Measurements from ENCODE around the gene IQCH. TPM values are rescaled to one million over a fixed set of nuclear protein-coding genes. Genes with fewer than 3 reads are reported as not detected.

Gene IQCH
- total RNA-seq, 1 experiment from 2014 or later: 2.1 TPM

DNA sequence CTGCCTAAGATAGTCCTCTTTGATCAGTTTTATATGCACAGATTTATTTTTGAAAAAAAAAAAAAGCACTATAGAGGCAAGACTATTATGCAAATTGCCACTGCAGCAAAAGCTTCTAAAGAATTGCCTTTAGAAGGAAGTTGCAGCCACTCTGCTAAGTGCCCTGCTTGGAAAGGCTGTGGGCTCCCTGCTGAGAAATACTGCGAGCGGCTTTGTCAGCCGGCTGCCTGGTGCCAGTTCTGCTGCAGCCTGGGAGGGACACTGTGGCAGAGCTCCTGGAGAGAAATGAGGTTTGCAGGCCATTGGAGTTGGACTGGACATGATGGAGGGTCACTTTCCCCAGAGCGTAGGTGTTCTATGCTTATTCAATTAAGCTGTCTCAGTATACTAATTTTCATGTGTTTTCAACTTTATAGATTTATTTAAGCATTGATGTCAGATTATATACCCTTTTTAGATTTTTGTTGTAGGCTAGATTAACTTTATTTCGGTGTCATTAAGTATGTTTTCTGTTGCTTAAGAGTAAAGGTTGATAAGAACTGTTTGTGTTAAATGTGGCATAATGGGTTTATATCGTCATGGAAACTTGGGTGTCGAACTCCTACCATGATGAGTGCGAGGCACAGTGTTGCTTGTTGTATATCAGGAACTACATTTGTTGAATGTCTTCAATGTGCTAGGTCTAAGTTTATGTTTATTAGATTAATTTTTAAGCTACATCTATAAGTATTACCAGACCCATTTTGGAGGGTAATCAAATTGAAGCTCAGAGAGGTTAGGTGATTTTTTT lies 294.5 kb downstream of the IQCH start:
- no peaks in the 10 kb centered on the region for H3K27me3 ChIP-seq (ENCODE audit: low read length)
- no peaks in the 10 kb centered on the region for H3K9me2 ChIP-seq (replicated peaks; ENCODE audit: low read length)
- intact Hi-C loops (cut with micrococcal nuclease): no loop called here
- H3K9me3 ChIP-seq (ENCODE audit: low read length): no peaks in the 10 kb centered on the region
- TF ChIP-seq EZH2phosphoT487 (IDR thresholded peaks at IDR 0.05; ENCODE audit: borderline replicate concordance, low read length) (no peak), EZH2 (IDR thresholded peaks at IDR 0.05; ENCODE audit: low read length, unreplicated experiment) (no peak)
- TF ChIP-seq, protein P1, sequence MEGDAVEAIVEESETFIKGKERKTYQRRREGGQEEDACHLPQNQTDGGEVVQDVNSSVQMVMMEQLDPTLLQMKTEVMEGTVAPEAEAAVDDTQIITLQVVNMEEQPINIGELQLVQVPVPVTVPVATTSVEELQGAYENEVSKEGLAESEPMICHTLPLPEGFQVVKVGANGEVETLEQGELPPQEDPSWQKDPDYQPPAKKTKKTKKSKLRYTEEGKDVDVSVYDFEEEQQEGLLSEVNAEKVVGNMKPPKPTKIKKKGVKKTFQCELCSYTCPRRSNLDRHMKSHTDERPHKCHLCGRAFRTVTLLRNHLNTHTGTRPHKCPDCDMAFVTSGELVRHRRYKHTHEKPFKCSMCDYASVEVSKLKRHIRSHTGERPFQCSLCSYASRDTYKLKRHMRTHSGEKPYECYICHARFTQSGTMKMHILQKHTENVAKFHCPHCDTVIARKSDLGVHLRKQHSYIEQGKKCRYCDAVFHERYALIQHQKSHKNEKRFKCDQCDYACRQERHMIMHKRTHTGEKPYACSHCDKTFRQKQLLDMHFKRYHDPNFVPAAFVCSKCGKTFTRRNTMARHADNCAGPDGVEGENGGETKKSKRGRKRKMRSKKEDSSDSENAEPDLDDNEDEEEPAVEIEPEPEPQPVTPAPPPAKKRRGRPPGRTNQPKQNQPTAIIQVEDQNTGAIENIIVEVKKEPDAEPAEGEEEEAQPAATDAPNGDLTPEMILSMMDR (conservative IDR thresholded peaks at IDR 0.05; ENCODE audit: low read depth, low read length): no peak
- BruUV-seq (replicated peaks): no TSS peak
- no peaks in the 10 kb centered on the region for H3F3A ChIP-seq (ENCODE audit: low read length, unreplicated experiment)
- no peaks in the 10 kb centered on the region for H3K79me2 ChIP-seq (ENCODE audit: low read length)
- H3K4me2 ChIP-seq (ENCODE audit: low read length): no peak overlapping the region
- H3K36me3 ChIP-seq (ENCODE audit: low read depth, low read length): no peaks in the 10 kb centered on the region
- no peak overlapping the region for H3K4me3 ChIP-seq (ENCODE audit: low read length)
- no peak overlapping the region for H3K9ac ChIP-seq (ENCODE audit: low read length)
- CTCF ChIA-PET: no interaction called here
- no peak overlapping the region for H2AFZ ChIP-seq (ENCODE audit: low read length)
- no peaks in the 10 kb centered on the region for H4K20me1 ChIP-seq (ENCODE audit: low read length)
- H3K27ac ChIP-seq (ENCODE audit: low read length): no peak overlapping the region
- ATAC-seq: no peak
- POLR2A ChIA-PET (ENCODE audit: unreplicated experiment): no interaction called here
- no peaks in the 10 kb centered on the region for H3K4me1 ChIP-seq (ENCODE audit: insufficient read depth, low read length)
- DNase-seq: no peak

DNA sequence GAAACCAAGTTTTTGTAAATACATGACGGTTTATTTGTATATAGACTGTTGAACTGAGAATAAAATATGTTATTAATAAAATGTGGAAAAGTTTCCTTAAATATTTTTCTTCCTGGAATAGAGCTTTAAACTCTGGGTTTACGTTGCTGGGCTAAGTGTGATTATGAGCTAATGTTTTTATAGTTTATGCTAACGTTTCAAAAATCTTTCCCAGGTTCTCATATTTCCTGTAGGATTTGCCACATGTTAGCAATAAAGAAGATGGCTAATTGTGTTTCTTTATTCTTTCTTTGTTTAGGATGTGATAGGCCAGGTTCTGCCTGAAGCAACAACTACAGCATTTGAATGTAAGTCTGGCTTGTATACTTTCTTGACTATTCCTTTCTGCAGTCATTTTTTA lies 295.1 kb downstream of the IQCH start:
- Histone ChIP-seq H3K9ac (ENCODE audit: low read length) (no peak overlapping the region), H2AFZ (ENCODE audit: low read length) (no peak overlapping the region), H3K36me3 (ENCODE audit: low read depth, low read length) (no peaks in the 10 kb centered on the region), H4K20me1 (ENCODE audit: low read length) (no peaks in the 10 kb centered on the region), H3K4me1 (ENCODE audit: insufficient read depth, low read length) (no peaks in the 10 kb centered on the region), H3K4me3 (ENCODE audit: low read length) (no peak overlapping the region), H3K4me2 (ENCODE audit: low read length) (no peak overlapping the region), H3K9me3 (ENCODE audit: low read length) (no peaks in the 10 kb centered on the region), H3K27ac (ENCODE audit: low read length) (no peak overlapping the region), H3K9me2 (replicated peaks; ENCODE audit: low read length) (no peaks in the 10 kb centered on the region), H3K79me2 (ENCODE audit: low read length) (no peaks in the 10 kb centered on the region), H3K27me3 (ENCODE audit: low read length) (no peaks in the 10 kb centered on the region), H3F3A (ENCODE audit: low read length, unreplicated experiment) (no peaks in the 10 kb centered on the region)
- TF ChIP-seq, protein P1 (conservative IDR thresholded peaks at IDR 0.05; ENCODE audit: low read depth, low read length): no peak
- TF ChIP-seq EZH2 (IDR thresholded peaks at IDR 0.05; ENCODE audit: low read length, unreplicated experiment): no peak
- ATAC-seq (no peak), DNase-seq (no peak)
- POLR2A ChIA-PET (ENCODE audit: unreplicated experiment): no interaction called here
- intact Hi-C loops (cut with micrococcal nuclease): no loop called here
- CTCF ChIA-PET: no interaction called here
- no TSS peak for BruUV-seq (replicated peaks)

DNA sequence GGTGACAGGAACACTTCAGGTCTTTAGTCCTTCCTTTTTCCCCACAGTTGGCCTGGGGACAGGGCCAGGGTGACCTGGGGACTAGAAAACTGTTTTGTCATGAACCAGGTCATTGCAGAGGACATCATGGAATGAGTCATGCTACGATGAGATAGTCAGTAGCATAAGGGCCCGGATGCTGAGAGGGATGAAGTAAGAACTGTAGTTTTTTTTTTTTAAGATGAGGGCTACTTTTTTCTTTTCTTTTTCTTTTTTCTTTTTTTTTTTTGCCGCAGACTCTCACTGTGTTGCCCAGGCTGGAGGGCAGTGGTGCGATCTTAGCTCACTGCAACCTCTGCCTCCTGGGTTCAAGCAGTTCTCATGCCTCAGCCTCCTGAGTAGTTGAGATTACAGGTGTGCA lies 295.9 kb downstream of the IQCH start:
- TF ChIP-seq EZH2 (IDR thresholded peaks at IDR 0.05; ENCODE audit: low read length, unreplicated experiment) (no peak), EZH2phosphoT487 (IDR thresholded peaks at IDR 0.05; ENCODE audit: borderline replicate concordance, low read length) (no peak)
- TF ChIP-seq, protein P1 (conservative IDR thresholded peaks at IDR 0.05; ENCODE audit: low read depth, low read length): no peak
- POLR2A ChIA-PET (ENCODE audit: unreplicated experiment): no interaction called here

More for the DNA sequence above, 295.9 kb downstream of the IQCH start:
- Histone ChIP-seq H3K4me2 (ENCODE audit: low read length) (no peak overlapping the region), H3K27me3 (ENCODE audit: low read length) (no peaks in the 10 kb centered on the region), H3K9ac (ENCODE audit: low read length) (no peak overlapping the region), H3K4me1 (ENCODE audit: insufficient read depth, low read length) (no peaks in the 10 kb centered on the region), H3F3A (ENCODE audit: low read length, unreplicated experiment) (no peaks in the 10 kb centered on the region), H3K9me2 (replicated peaks; ENCODE audit: low read length) (no peaks in the 10 kb centered on the region), H3K4me3 (ENCODE audit: low read length) (no peak overlapping the region), H3K36me3 (ENCODE audit: low read depth, low read length) (no peaks in the 10 kb centered on the region), H3K79me2 (ENCODE audit: low read length) (no peaks in the 10 kb centered on the region), H2AFZ (ENCODE audit: low read length) (no peak overlapping the region), H4K20me1 (ENCODE audit: low read length) (no peaks in the 10 kb centered on the region), H3K9me3 (ENCODE audit: low read length) (no peaks in the 10 kb centered on the region), H3K27ac (ENCODE audit: low read length) (no peak overlapping the region)
- CTCF ChIA-PET: no interaction called here
- ATAC-seq (no peak), DNase-seq (no peak)
- intact Hi-C loops (cut with micrococcal nuclease): no loop called here
- BruUV-seq (replicated peaks): no TSS peak

All from PC-3 (cell line).